ENCODE results near the gene SEMA5A.

GRCh38 chr5:9297134-9297533, 248.7 kb downstream of the SEMA5A start:
- TF ChIP-seq, protein P1, sequence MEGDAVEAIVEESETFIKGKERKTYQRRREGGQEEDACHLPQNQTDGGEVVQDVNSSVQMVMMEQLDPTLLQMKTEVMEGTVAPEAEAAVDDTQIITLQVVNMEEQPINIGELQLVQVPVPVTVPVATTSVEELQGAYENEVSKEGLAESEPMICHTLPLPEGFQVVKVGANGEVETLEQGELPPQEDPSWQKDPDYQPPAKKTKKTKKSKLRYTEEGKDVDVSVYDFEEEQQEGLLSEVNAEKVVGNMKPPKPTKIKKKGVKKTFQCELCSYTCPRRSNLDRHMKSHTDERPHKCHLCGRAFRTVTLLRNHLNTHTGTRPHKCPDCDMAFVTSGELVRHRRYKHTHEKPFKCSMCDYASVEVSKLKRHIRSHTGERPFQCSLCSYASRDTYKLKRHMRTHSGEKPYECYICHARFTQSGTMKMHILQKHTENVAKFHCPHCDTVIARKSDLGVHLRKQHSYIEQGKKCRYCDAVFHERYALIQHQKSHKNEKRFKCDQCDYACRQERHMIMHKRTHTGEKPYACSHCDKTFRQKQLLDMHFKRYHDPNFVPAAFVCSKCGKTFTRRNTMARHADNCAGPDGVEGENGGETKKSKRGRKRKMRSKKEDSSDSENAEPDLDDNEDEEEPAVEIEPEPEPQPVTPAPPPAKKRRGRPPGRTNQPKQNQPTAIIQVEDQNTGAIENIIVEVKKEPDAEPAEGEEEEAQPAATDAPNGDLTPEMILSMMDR (IDR thresholded peaks at IDR 0.05): no peak
- TF ChIP-seq POLR2AphosphoS5 (IDR thresholded peaks at IDR 0.05): no peak
- no peak for TF ChIP-seq POLR2A (IDR thresholded peaks at IDR 0.05)
- TF ChIP-seq EP300 (IDR thresholded peaks at IDR 0.05): no peak
